Measurements from ENCODE around the gene FERMT3.

FERMT3 gene

DNA sequence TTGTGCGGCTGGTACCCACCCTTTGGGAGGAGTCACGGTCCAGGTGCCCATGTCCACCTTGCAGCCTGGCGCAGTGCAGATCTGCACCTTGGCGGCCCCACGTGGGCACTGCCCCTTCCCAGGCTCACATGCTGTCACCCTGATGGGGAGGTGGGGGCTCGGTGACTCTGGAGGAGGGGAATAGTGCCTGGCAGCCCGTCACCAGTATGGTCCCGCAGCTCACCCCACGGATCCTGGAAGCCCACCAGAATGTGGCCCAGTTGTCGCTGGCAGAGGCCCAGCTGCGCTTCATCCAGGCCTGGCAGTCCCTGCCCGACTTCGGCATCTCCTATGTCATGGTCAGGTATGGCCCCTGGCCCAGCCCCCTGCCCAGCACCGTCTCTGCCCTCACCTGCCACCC lies 14.3 kb downstream of the FERMT3 start:
- no peak for DNase-seq (ENCODE audit: low spot score)

DNA sequence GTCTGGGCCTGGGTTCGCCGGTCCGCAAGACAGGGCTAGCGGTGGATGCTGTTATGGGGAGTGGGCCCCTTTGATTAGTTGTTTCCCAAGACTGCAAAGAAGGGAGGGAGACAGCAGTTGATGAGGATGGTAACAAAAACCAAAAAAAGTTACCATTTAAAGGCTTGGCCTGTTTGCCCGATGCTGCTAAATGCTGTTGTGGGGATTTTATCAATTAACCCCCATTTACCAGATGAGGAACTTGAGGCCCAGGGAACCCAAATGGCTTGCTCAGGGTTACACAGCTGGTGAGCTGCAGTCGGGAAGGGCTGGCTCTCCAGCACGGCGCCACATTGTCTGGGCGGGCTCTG lies 16.1 kb downstream of the FERMT3 start:
- no peak for DNase-seq (ENCODE audit: low spot score)

DNA sequence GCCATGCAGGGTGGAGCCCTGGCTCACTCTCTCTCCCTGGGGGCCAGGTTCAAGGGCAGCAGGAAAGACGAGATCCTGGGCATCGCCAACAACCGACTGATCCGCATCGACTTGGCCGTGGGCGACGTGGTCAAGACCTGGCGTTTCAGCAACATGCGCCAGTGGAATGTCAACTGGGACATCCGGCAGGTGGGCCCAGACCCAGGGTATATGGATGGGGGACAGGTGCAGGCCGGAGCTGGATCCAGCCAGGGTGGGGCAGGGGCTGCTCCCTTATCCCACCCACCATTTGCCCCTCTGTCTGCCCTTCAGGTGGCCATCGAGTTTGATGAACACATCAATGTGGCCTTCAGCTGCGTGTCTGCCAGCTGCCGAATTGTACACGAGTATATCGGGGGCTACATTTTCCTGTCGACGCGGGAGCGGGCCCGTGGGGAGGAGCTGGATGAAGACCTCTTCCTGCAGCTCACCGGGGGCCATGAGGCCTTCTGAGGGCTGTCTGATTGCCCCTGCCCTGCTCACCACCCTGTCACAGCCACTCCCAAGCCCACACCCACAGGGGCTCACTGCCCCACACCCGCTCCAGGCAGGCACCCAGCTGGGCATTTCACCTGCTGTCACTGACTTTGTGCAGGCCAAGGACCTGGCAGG lies 16.6 kb downstream of the FERMT3 start:
- no peak for DNase-seq (ENCODE audit: low spot score)

DNA sequence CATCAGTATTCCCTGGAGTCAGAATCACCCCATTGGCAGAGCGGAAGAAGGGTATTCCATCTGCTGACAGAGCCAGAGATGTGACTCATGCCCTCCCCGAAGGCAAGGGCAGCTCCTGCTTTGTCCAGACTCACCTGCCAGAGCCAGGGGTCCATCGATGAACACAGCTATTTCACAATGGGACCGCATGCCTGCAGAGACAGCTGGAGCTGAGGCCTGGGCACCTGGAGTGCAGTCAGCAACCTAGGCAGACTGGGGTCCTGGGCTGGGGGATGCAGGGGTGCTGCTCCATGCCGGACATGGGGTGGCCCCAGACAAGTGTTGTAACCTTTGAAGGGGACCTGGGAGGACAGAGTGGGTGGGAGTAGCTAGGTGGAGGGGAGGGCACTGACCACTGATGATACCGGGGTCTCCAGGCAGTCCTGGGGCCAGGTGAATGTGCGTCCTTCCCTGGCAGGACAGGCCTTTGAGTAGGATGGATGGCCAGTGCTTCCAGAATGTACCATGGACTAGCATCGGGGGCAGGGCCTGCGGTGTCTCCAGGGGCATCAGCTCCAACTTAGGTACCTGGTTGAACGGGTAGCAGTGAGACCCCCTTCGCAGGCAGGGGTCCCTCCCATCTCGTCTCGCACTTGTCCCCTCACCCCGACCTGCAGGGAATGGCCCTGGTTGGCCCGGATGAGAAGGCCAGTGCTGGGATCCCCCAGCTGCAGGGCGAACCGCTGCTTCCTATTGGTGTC lies 17.8 kb downstream of the FERMT3 start:
- DNase-seq (ENCODE audit: low spot score), result no peak

DNA sequence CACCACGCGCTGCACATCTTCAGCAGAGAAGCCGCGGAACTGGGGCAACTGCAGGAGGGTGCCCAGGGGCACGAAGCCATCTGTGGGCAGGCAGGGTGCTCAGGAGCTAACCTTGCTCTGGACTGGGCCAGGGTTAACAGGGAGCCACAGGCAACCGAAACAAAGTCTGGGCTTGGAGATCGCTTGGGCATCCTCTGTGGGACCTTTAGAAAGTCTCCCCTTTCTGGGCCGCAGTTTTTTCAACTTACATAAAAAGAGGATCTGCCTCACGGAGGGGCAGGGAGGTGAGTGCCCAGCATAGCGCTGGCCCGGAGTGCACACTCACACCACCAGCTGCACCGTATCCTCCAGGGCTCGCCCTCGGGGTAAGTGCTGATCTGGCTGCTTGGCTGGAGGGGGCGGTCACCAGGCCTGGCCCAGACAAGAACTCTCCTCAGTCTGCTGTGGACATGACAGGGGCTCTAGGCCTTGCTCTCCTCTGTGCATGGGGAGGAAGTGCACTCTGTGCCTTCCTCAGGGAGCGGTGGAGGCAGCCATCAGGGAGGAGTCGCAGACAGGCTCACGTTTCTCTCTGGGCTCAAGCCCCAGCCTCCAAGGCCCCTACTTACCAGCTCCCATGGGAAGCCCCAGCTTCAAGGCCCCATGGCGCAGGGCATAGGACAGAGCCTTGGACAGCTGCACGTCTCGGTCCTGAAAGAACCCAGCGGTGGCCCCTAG lies 18.5 kb downstream of the FERMT3 start:
- DNase-seq (ENCODE audit: low spot score), result no peak

DNA sequence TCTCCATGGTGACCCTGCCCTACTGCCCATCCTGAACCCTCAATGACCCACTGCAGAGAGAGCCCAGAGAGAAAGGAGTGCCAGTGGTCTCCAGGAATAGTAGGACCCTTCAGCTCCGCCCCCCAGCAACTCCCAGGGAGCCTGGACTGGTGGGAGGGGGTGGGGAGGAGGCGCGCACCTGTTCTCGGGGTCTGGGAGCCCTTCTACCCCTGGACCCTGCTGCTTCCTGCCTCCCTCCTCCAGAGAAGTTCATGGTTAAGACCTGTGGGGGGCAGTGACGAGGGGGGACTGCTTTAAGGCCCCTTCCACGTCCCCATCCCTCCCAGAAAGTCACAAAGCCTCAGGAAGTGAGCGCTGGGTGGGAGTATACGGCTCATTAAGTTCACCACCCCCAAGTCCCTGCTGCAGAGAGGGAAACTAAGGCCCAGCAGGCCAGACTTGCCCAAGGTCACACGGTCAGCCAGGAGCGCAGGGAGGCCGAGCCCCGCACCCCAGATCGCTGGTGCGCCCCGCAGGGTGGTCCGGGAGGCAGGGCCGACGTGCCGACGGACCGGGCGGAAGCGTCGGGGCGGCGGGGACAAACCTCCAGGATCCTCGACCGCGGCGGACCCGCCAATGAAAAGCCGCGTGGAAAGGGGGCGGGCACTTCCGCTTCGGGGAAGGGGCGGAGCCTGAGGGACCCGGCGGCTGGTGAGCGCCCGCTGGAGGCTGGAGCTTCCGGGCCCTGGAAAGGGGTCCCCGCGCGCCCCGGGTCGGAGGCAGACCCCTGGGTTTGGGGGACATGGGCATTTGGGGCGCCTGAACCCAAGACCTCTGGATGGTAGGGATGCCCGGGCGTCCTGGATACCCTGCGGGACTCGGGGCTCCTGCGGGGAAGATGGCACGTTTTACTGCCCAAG lies 19.3 kb downstream of the FERMT3 start, which contains the start of the genes NUDT22 and TRPT1:
TSS of gene NUDT22 (plus strand) at position 667 of the 899 bp plus-strand sequence. CDS start 379 bp downstream, outside the sequence.
TSS of gene TRPT1 (minus strand) at position 579 of the 899 bp plus-strand sequence. CDS start at position 253, 326 bp downstream.
- peak; percentile 89 for DNase-seq (ENCODE audit: low spot score)

DNA sequence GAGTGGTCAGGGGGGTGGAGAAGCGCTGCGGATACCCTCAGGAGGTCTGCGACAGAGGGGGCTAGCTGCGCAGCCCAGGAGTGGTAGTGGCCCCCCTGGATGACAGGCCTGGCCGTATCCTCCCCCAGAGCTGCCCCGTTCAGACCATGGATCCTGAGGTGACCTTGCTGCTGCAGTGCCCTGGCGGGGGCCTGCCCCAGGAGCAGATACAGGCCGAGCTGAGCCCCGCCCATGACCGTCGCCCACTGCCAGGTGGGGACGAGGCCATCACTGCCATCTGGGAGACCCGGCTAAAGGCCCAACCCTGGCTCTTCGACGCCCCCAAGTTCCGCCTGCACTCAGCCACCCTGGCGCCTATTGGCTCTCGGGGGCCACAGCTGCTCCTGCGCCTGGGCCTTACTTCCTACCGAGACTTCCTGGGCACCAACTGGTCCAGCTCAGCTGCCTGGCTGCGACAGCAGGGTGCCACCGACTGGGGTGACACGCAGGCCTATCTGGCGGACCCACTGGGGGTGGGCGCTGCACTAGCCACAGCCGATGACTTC lies 20.1 kb downstream of the FERMT3 start:
- DNase-seq (ENCODE audit: low spot score), result peak; percentile 62

DNA sequence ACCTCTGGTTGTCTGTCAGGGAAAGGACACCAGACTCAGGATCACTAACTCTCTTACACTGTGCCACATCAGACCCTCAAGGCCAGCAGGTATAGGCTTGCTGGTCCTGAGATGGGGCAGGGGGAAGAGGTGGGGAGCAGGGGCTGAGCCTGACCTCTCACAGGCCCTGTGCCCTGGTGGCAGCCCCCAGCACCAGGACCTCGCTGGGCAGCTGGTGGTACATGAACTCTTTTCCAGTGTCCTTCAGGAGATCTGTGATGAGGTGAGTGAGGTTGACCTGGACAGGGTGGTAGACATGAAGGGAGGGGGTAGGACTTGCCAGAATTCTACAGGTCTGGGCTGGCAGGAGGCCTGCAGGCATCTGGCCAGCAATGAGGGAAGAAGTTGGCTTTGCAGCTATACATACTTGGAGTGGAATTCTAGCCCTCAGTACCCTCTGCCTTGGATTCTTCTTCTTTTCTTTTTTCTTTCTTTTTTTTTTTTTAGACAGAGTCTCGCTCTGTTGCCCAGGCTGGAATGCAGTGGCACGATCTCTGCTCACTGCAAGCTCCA lies 21.0 kb downstream of the FERMT3 start:
- DNase-seq (ENCODE audit: low spot score), result no peak

DNA sequence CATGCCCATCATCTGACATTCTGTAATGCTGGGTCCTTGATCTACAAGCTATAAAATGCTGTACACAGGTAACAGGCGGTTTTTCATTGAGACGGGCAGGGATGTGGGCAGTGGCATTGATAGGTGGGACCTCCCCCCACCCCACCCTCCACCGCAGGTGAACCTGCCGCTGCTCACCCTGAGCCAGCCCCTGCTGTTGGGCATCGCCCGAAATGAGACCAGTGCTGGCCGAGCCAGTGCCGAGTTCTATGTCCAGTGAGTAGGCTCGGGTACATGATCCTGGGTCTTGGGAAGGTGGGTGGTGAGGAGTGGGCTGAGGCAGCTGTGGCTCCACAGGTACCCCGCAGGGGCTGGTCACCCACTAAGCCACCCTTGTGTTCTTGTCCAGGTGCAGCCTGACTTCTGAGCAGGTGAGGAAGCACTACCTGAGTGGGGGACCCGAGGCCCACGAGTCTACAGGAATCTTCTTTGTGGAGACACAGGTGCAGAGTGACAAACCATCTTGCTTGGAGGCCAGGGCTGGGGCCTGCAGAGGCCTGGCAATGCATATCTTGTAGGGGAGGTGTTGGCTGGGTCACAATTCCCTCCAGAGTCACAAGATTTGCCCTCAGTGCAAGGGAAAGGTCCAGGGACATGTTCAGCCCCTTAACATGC lies 22.7 kb downstream of the FERMT3 start:
- DNase-seq (ENCODE audit: low spot score), result no peak

DNA sequence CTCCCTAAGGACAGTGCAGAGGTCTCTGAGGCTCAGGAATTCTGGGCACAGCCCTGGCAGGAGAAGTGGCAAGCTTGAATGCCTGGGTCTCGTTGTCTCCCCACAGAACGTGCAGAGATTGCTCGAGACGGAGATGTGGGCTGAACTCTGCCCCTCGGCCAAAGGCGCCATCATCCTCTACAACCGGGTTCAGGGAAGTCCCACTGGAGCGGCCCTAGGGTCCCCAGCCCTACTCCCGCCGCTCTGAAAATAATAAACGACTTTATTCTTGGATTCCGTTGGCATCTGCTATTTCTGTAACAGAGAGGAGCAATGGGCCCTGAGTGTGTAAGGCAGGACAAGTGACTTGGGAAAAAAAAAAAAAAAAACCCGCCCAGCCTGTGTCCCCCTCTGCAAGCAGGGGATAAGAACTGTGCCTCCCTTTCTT lies 23.2 kb downstream of the FERMT3 start:
- no peak for DNase-seq (ENCODE audit: low spot score)

DNA sequence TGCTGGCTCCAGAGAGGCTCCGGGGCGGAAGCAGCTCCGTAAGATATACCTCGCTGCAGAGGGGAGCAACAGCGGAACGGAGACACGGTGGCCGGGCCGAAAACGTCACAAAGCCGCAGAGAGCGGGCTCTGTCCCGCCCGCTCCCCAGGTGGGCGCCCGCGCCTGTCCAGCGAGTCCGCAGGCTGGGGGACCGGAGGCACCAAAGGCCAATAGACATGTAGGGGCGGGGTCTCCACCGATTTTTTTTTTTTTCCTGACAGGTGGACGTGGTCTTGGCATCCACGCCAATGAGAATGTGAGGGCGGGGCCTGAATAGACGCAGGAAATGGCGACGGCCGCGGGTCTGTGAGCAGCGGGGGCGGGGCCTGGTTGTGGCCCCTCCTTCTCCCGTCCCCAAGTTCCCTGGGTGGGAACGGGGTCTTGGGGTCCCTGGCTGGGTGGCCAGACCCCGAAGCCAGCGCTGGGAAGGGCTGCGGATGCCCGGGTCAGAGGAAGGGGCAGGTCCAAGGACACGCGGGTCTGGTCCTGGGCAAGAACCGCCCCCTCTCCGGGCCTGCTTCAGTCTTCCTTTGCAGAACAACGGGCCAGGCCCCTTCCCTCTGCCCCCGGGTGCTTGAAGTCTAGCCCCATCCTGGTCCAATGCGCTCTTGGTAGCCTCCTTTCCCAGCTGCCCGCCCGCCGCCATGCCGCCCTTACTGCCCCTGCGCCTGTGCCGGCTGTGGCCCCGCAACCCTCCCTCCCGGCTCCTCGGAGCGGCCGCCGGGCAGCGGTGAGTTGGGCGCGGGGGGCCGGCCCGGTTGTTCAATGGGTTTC lies 23.9 kb downstream of the FERMT3 start, which contains the start of gene DNAJC4:
TSS of gene DNAJC4 (plus strand) at position 378 of the 814 bp plus-strand sequence. CDS start at position 685, 307 bp downstream.
- DNase-seq (ENCODE audit: low spot score), result peak; percentile 89

DNA sequence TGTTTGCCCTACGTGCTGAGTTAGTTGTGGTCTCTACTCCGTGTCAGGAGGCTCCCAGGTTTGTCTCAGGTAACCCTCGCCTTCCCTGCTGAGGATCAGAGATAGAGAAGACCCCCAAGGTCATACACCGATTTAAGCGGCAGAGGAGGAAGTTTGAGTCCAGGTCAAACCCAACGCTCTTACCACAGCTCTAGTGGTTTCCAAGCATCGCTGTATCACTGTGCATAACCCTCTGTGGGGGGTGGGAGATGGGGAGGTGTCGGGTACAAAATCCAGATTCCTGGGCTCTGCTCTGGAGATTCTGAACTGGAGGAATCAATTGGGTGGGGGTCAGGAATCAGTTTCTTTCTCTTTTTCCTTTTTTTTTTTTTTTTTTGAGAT lies 24.5 kb downstream of the FERMT3 start:
- no peak for DNase-seq (ENCODE audit: low spot score)

DNA sequence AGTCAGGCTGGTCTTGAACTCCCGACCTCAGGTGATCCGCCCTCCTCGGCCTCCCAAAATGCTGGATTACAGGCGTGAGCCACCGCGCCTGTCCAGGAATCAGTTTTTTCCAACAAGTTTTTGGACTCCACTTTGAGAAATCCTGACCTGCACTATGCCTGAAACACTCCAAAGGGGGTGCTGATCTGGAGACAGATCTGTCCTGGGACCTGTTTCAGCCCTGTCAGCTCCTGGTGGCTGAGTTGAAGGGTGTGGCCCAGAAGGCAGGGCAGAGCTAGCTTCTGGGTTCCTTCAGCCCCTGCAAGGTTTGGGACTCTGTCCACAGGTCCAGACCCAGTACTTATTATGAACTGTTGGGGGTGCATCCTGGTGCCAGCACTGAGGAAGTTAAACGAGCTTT lies 25.0 kb downstream of the FERMT3 start:
- no peak for DNase-seq (ENCODE audit: low spot score)

DNA sequence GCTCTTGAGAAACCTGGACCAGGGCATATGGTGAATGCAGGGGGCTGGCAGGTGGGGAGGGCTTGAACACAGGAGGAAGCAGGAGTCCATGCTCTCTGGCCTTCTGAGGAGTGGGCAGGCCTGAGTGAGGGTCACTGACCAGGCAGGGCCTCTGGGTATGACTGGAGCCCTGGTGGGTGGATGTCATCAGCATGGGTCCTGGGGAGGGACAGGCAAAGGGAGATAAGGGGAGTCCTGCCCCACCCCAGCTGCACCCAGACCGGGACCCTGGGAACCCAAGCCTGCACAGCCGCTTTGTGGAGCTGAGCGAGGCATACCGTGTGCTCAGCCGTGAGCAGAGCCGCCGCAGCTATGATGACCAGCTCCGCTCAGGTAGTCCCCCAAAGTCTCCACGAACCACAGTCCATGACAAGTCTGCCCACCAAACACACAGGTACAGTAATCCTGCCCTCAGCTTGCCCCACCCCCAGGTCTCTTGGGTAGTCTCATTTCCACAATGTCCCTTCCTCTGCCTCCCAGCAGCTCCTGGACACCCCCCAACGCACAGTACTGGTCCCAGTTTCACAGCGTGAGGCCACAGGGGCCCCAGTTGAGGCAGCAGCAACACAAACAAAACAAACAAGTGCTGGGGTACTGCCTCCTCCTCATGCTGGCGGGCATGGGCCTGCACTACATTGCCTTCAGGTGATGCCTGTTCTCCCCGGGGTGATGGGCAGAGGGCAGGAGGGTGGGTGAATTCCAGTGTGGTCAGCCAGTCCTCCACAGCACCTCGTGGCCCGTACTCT lies 25.9 kb downstream of the FERMT3 start:
- no peak for DNase-seq (ENCODE audit: low spot score)

DNA sequence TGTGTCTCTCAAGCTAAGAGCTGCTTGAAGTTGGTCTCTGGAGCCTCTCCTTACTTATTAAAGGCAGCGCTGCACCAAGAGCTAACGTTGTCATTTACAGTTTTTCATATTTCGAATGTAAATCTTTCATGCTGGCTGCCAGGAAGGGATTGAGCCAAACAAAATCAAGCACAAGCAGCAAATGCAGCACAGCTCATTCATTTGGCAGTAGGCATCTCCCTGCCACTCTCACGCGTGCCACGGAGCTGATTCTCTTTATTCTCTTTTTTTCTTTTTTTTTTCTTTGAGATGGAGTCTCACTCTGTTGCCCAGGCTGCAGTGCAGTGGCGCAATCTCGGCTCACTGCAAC lies 26.4 kb downstream of the FERMT3 start:
- no peak for DNase-seq (ENCODE audit: low spot score)

DNA sequence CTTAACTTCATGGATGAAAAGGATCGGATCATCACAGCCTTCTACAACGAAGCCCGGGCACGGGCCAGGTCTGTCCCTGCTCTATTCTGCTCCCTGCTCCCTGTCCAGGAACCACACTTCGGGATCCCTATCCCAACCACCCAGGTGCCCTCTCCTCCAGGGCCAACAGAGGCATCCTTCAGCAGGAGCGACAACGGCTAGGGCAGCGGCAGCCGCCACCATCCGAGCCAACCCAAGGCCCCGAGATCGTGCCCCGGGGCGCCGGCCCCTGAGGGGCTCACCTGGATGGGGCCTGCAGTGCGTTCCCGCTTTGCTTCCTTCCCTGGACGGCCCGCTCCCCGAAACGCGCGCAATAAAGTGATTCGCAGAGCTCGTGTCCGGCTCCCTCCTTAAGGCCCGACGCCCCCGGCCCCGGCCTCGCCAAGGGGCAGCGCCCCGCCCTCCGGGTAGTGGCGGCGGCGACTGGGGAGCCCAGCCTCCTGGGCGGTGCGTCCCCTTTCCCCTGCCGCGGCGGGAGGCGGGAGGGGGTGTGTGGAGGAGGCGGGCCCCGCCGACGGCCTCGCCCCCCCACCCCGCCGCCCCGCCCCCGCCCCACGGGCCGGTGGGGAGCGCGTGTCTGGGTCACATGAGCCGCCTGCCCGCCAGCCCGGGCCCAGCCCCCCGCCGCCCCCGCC lies 27.5 kb downstream of the FERMT3 start, which contains the start of gene VEGFB:
TSS of gene VEGFB (plus strand) at position 672 of the 674 bp plus-strand sequence. CDS start 250 bp downstream, outside the sequence.
- peak; percentile 72 for DNase-seq (ENCODE audit: low spot score)

DNA sequence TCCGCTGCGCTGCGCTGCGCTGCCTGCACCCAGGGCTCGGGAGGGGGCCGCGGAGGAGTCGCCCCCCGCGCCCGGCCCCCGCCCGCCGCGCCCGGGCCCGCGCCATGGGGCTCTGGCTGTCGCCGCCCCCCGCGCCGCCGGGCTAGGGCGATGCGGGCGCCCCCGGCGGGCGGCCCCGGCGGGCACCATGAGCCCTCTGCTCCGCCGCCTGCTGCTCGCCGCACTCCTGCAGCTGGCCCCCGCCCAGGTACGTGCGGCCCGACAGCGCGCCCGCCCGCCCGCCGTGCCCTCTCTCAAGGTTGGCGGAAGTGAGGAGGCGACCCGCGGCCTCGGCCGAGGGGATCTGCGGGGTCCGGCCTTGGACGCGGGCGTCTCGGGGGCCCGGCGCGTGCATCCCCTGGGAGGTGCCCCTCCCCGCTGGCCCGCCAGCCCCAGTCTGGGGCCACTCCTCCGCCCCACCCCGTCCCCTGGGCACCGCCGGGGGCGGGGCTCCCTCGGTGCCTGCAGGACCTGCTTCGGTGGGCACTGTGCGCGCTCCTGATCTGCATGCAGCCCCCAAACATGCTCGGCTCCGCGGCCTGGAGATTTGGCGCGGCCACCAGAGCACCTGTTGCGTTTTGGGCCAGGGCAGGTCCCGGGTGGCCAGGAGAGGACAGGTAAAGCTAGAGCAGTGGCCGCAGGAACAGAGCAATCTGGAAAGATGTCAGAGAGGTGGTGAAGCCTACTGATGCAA lies 28.3 kb downstream of the FERMT3 start:
- DNase-seq (ENCODE audit: low spot score), result peak; percentile 39

Measured in CD4-positive, alpha-beta T cell treated with Interleukin-6 at 100 ng/mL for 8 hours (primary cell).